SK-N-SH (cell line): Measurements from ENCODE around the gene CPNE4.

Experiments used
- JUND ChIP-seq: IDR thresholded peaks from 2 replicates; pipeline ENCODE4 v1.4.0; 2012
- POLR2AphosphoS5 ChIP-seq: IDR thresholded peaks from 2 replicates; pipeline ENCODE4 v1.6.1; 2012; ENCODE audit warnings: low read depth, low read length
- SMC3 ChIP-seq: IDR thresholded peaks from 2 replicates; pipeline ENCODE4 v1.6.1; 2012; ENCODE audit warnings: low read depth, low read length, improper control_type of control experiment
- TAF1 ChIP-seq: IDR thresholded peaks from 2 replicates; pipeline ENCODE4 v1.6.1; 2012; ENCODE audit warnings: low read depth, mild to moderate bottlenecking, low read length, moderate library complexity, borderline replicate concordance
- TF ChIP-seq, protein P1 (sequence below): fragments of 200-600 bp; sonication (generic); IDR thresholded peaks from 2 replicates; pipeline ENCODE4 v1.6.1; 2017; ENCODE audit warnings: antibody characterized with exemption, mild to moderate bottlenecking, moderate library complexity

DNA sequence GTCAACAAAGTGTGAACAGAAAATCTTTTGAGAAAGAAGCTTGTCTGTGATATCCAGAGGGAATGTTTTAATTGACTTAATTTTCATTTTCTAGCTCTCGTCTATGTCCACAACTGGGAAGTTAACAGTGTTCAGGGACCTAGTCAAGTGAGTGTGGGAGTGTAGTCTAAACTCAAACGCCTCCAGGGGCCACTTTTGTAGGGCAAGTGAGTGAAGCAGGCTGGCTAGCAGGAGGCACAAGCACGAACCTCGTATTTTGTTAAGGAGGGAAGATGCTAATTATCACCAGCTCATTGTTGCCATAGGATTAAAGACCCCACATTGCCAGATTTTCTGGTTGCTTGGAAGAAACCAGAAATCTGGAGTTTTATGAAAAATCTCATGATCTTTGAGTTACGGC lies 135.8 kb downstream of the CPNE4 start:
- TF ChIP-seq SMC3 (no peak), TAF1 (no peak), POLR2AphosphoS5 (no peak), JUND (no peak)
- TF ChIP-seq, protein P1, sequence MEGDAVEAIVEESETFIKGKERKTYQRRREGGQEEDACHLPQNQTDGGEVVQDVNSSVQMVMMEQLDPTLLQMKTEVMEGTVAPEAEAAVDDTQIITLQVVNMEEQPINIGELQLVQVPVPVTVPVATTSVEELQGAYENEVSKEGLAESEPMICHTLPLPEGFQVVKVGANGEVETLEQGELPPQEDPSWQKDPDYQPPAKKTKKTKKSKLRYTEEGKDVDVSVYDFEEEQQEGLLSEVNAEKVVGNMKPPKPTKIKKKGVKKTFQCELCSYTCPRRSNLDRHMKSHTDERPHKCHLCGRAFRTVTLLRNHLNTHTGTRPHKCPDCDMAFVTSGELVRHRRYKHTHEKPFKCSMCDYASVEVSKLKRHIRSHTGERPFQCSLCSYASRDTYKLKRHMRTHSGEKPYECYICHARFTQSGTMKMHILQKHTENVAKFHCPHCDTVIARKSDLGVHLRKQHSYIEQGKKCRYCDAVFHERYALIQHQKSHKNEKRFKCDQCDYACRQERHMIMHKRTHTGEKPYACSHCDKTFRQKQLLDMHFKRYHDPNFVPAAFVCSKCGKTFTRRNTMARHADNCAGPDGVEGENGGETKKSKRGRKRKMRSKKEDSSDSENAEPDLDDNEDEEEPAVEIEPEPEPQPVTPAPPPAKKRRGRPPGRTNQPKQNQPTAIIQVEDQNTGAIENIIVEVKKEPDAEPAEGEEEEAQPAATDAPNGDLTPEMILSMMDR = no peak
